Measurements from ENCODE around the gene NMT1. TPM values are rescaled to one million over a fixed set of nuclear protein-coding genes. Genes with fewer than 3 reads are reported as not detected.
"Not testable (repeated sequence)": the region's sequence is repeated elsewhere in the genome, so short reads cannot be mapped to it uniquely, and the experiment has no call there.

Gene NMT1
- total RNA-seq, 1 donor from 2014 or later: 80.6 TPM

GRCh38 chr17:45123930-45124796, 63.0 kb downstream of the NMT1 start:
- Mint-ChIP-seq H3K27me3 (ENCODE audit: low read depth) (no peaks in the 10 kb centered on the region), H3K4me3 (no peak overlapping the region), H3K27ac (peak overlapping the region; percentile 34), H3K4me1 (peaks cover 23% of the 10 kb centered on the region), H3K36me3 (no peaks in the 10 kb centered on the region), H3K9me3 (no peaks in the 10 kb centered on the region)
- DNase-seq (ENCODE audit: low spot score in 2 of 2, unreplicated experiment in 2 of 2): no peak
- TF ChIP-seq, protein P1, sequence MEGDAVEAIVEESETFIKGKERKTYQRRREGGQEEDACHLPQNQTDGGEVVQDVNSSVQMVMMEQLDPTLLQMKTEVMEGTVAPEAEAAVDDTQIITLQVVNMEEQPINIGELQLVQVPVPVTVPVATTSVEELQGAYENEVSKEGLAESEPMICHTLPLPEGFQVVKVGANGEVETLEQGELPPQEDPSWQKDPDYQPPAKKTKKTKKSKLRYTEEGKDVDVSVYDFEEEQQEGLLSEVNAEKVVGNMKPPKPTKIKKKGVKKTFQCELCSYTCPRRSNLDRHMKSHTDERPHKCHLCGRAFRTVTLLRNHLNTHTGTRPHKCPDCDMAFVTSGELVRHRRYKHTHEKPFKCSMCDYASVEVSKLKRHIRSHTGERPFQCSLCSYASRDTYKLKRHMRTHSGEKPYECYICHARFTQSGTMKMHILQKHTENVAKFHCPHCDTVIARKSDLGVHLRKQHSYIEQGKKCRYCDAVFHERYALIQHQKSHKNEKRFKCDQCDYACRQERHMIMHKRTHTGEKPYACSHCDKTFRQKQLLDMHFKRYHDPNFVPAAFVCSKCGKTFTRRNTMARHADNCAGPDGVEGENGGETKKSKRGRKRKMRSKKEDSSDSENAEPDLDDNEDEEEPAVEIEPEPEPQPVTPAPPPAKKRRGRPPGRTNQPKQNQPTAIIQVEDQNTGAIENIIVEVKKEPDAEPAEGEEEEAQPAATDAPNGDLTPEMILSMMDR (IDR thresholded peaks at IDR 0.05; ENCODE audit: unreplicated experiment): no peak

DNA sequence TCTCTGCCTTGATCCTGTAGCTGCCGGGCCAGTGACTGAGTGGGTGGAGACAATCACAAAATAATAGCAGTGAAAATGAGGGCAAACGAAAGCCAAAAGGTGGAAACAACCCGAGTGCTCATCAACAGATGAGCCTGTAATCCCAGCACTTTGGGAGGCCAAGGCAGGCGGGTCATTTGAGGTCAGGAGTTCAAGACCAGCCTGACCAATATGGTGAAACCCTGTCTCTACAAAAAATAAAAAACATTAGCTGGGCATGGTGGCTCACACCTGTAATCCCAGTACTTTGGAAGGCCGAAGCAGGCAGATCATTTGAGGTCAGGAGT, 63.6 kb downstream of the NMT1 start:
- H3K9me3 Mint-ChIP-seq; H3K4me3 Mint-ChIP-seq; H3K27me3 Mint-ChIP-seq (ENCODE audit: low read depth); H3K36me3 Mint-ChIP-seq; DNase-seq (ENCODE audit: low spot score in 2 of 2, unreplicated experiment in 2 of 2): not testable (repeated sequence)
- peak overlapping the region; percentile 34 for H3K27ac Mint-ChIP-seq
- H3K4me1 Mint-ChIP-seq: peaks cover 29% of the 10 kb centered on the region

GRCh38 chr17:45125509-45125908, 64.4 kb downstream of the NMT1 start:
- no peak overlapping the region for H3K27ac Mint-ChIP-seq
- no peak overlapping the region for H3K4me3 Mint-ChIP-seq
- peaks cover 34% of the 10 kb centered on the region for H3K4me1 Mint-ChIP-seq
- H3K27me3 Mint-ChIP-seq (ENCODE audit: low read depth): no peaks in the 10 kb centered on the region
- no peak for DNase-seq (ENCODE audit: low spot score in 2 of 2, unreplicated experiment in 2 of 2)
- H3K36me3 Mint-ChIP-seq: no peaks in the 10 kb centered on the region
- TF ChIP-seq, protein P1 (IDR thresholded peaks at IDR 0.05; ENCODE audit: unreplicated experiment): no peak
- no peaks in the 10 kb centered on the region for H3K9me3 Mint-ChIP-seq

GRCh38 chr17:45127207-45127547, 66.1 kb downstream of the NMT1 start:
- no peak for DNase-seq (ENCODE audit: low spot score in 2 of 2, unreplicated experiment in 2 of 2)
- Mint-ChIP-seq H3K36me3 (no peaks in the 10 kb centered on the region), H3K27ac (peak overlapping the region; percentile 97), H3K4me3 (no peak overlapping the region), H3K9me3 (no peaks in the 10 kb centered on the region), H3K27me3 (ENCODE audit: low read depth) (no peaks in the 10 kb centered on the region), H3K4me1 (peaks cover 44% of the 10 kb centered on the region)
- TF ChIP-seq, protein P1 (IDR thresholded peaks at IDR 0.05; ENCODE audit: unreplicated experiment): no peak

DNA sequence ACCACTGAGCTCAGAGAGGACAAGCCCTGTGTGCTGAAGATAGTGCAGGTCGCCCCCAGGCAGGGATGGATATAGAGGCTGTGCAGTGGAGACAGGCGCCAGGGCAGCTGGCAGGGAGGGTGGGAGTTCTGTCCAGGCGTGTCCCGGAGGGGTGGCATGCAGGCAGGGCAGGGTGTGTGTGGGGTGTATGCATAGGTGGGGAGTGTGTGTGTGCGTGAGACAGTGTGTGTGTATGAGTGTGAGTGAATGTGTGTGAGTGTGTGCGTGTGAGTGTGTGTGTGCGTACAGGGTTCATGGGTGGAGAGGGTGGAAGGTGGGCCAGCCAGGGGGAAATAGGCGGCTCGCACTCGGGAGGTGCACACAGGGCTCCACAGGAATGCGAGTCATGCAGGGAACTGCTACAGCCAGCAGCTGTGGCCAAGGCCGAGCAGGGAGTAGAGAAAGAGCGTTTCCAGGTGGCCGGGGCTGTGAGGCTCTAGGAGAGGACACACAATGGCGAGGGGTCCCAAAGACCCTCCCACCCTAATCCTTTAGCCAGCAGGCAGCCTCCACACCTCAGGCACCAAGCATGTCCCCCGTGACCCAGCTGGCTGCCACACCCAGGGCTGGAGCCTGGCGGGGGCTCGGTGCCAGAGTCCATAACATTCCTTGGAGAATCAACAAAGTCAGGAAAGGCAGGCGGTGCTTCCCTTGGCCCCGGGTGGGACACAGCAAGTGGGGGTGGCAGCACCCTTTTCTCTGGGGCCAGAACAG, 66.6 kb downstream of the NMT1 start:
- Mint-ChIP-seq H3K27me3 (ENCODE audit: low read depth) (no peaks in the 10 kb centered on the region), H3K4me1 (peaks cover 44% of the 10 kb centered on the region)

More for the DNA sequence above, 66.6 kb downstream of the NMT1 start:
- TF ChIP-seq, protein P1 (IDR thresholded peaks at IDR 0.05; ENCODE audit: unreplicated experiment): no peak
- DNase-seq (ENCODE audit: low spot score in 2 of 2, unreplicated experiment in 2 of 2): no peak
- Mint-ChIP-seq H3K4me3 (peak overlapping the region; percentile 14), H3K9me3 (no peaks in the 10 kb centered on the region), H3K27ac (peak overlapping the region; percentile 97), H3K36me3 (no peaks in the 10 kb centered on the region)
